Panc1 (cell line): ENCODE results near the gene PRDX6. TPM values are rescaled to one million over a fixed set of nuclear protein-coding genes. Genes with fewer than 3 reads are reported as not detected.

Source experiments
- ATAC-seq: fragments of 200-7000 bp; cut with Tn5 transposase; 2 replicates; pipeline ENCODE4 v1.9.1; 2020; ENCODE audit warnings: mild to moderate bottlenecking, moderate library complexity
- BruUV-seq: library from RNA; stranded (reverse); fragments of 400-500 nt; replicated peaks from 2 replicates; lab custom pipeline; 2021; lab: Mats Ljungman, UMichigan
- CTCF ChIA-PET: fragments of 300-600 bp; sonication (Branson Sonifier 250); formaldehyde crosslinking; loops from one replicate; lab custom pipeline; 2022; ENCODE audit warnings: antibody characterized with exemption; lab: Charles Lee
- POLR2A ChIA-PET: fragments of 300-600 bp; sonication (Branson Sonifier 250); formaldehyde crosslinking; loops from one replicate; lab custom pipeline; 2022; ENCODE audit warnings: antibody characterized with exemption; lab: Charles Lee
- DNase-seq: peaks from one replicate; pipeline ENCODE4 v3.0.0-alpha.2; 2010; ENCODE audit warnings: low read depth, low spot score
- H3K27ac ChIP-seq: 2 replicates; pipeline ENCODE4 v1.5.1; 2011; ENCODE audit warnings: mild to moderate bottlenecking, low read length, inconsistent platforms
- H3K27me3 ChIP-seq: fragments of 200-500 bp; sonication (Bioruptor generic); 2 replicates; pipeline ENCODE4 v1.6.0; 2014; ENCODE audit warnings: low read length, inconsistent platforms; ENCODE audit not compliant: control insufficient read depth, insufficient read depth
- H3K36me3 ChIP-seq: fragments of 200-500 bp; sonication (Bioruptor generic); 2 replicates; pipeline ENCODE4 v1.5.1; 2014; ENCODE audit warnings: inconsistent platforms, mild to moderate bottlenecking, low read length, moderate library complexity; ENCODE audit not compliant: control insufficient read depth, insufficient read depth
- H3K4me1 ChIP-seq: 2 replicates; pipeline ENCODE4 v1.5.1; 2011; ENCODE audit warnings: inconsistent platforms, mild to moderate bottlenecking, low read length, moderate library complexity; ENCODE audit not compliant: control insufficient read depth, insufficient read depth
- H3K4me3 ChIP-seq, 2 experiments: 2 replicates each; pipeline ENCODE4 v1.5.1; 2011 to 2012; ENCODE audit warnings: low read depth in 2 of 2, low read length in 2 of 2, mild to moderate bottlenecking in 2 of 2, inconsistent platforms in 1 of 2, moderate library complexity in 1 of 2
- H3K9me3 ChIP-seq: fragments of 200-500 bp; sonication (Bioruptor generic); 2 replicates; pipeline ENCODE4 v1.5.1; 2014; ENCODE audit warnings: low read depth, mild to moderate bottlenecking, inconsistent platforms, low read length, moderate library complexity; ENCODE audit not compliant: control insufficient read depth, insufficient read depth
- POLR2AphosphoS5 ChIP-seq: IDR thresholded peaks from 2 replicates; pipeline ENCODE4 v1.6.1; 2012; ENCODE audit warnings: mild to moderate bottlenecking, low read depth, low read length, moderate library complexity
- SIN3A ChIP-seq: IDR thresholded peaks from 2 replicates; pipeline ENCODE4 v1.6.1; 2012; ENCODE audit warnings: low read depth, mild to moderate bottlenecking, low read length, moderate library complexity, borderline replicate concordance; ENCODE audit not compliant: insufficient read depth
- TCF7L2 ChIP-seq: IDR thresholded peaks from 2 replicates; pipeline ENCODE4 v1.6.1; 2011; ENCODE audit warnings: mild to moderate bottlenecking, low read depth, low read length, inconsistent platforms
- in situ Hi-C: cut with HindIII; loops from 2 replicates; pipeline ENCODE4 v1.10.0; 2016; ENCODE audit warnings: low sequenced_read_pairs, low pct_unique_long_range_greater_than_20kb
- intact Hi-C: fragments of 100-400 bp; cut with micrococcal nuclease; formaldehyde crosslinking; loops from one replicate; pipeline ENCODE4 v1.10.0; 2022; ENCODE audit not compliant: unreplicated experiment
- total RNA-seq: library from RNA; stranded (reverse); gene quantifications from one replicate; pipeline ENCODE4 v1.2.1, GENCODE V29; 2021; ENCODE audit not compliant: unreplicated experiment
- TF ChIP-seq, protein P1 (sequence below), 2 experiments: IDR thresholded peaks; 2 replicates each; pipeline ENCODE4 v1.6.1; 2011 to 2012; ENCODE audit warnings: low read depth in 2 of 2, control low read depth in 1 of 2, low read length in 1 of 2, mild to moderate bottlenecking in 1 of 2, moderate library complexity in 1 of 2; ENCODE audit not compliant: insufficient read depth in 1 of 2
- TF ChIP-seq, protein P2 (sequence below): fragments of 450-650 bp; IDR thresholded peaks from 2 replicates; pipeline ENCODE4 v1.5.1; 2017; ENCODE audit warnings: mild to moderate bottlenecking

The PRDX6 gene
- total RNA-seq, 1 experiment from 2014 or later = 157 TPM

DNA sequence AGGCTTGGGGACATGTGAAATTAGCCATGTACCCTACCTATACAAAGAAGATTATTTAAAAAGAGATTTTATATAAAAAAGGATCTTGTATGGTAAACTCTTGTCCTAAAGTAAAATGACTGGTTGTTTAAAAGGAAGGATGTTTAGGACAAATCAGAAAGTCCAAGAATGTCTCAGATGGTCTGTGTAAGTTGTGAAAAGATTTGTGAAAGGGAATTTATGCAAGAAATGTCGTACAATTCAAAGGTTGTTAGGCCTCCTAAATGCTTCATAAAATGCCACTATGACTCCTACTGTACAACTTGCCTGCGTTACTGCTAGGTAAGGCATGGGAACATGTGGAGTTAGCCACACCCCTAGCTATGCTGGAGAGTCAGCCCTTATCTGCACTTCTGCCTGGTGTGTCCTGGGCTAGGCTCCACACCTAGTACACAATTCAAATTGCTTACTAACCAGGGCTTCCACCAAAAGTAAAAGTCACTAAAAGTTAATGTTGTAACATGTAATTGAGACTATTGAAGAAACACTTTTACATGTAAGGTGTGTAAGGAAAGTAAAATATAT is 19.7 kb downstream of the PRDX6 start:
- TF ChIP-seq POLR2AphosphoS5 = no peak
- TF ChIP-seq TCF7L2 = no peak
- TF ChIP-seq, protein P1, sequence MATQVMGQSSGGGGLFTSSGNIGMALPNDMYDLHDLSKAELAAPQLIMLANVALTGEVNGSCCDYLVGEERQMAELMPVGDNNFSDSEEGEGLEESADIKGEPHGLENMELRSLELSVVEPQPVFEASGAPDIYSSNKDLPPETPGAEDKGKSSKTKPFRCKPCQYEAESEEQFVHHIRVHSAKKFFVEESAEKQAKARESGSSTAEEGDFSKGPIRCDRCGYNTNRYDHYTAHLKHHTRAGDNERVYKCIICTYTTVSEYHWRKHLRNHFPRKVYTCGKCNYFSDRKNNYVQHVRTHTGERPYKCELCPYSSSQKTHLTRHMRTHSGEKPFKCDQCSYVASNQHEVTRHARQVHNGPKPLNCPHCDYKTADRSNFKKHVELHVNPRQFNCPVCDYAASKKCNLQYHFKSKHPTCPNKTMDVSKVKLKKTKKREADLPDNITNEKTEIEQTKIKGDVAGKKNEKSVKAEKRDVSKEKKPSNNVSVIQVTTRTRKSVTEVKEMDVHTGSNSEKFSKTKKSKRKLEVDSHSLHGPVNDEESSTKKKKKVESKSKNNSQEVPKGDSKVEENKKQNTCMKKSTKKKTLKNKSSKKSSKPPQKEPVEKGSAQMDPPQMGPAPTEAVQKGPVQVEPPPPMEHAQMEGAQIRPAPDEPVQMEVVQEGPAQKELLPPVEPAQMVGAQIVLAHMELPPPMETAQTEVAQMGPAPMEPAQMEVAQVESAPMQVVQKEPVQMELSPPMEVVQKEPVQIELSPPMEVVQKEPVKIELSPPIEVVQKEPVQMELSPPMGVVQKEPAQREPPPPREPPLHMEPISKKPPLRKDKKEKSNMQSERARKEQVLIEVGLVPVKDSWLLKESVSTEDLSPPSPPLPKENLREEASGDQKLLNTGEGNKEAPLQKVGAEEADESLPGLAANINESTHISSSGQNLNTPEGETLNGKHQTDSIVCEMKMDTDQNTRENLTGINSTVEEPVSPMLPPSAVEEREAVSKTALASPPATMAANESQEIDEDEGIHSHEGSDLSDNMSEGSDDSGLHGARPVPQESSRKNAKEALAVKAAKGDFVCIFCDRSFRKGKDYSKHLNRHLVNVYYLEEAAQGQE (IDR thresholded peaks at IDR 0.05; ENCODE audit: insufficient read depth in 1 of 2, low read depth in 2 of 2, low read length in 1 of 2) = no peak
- TF ChIP-seq, protein P2, sequence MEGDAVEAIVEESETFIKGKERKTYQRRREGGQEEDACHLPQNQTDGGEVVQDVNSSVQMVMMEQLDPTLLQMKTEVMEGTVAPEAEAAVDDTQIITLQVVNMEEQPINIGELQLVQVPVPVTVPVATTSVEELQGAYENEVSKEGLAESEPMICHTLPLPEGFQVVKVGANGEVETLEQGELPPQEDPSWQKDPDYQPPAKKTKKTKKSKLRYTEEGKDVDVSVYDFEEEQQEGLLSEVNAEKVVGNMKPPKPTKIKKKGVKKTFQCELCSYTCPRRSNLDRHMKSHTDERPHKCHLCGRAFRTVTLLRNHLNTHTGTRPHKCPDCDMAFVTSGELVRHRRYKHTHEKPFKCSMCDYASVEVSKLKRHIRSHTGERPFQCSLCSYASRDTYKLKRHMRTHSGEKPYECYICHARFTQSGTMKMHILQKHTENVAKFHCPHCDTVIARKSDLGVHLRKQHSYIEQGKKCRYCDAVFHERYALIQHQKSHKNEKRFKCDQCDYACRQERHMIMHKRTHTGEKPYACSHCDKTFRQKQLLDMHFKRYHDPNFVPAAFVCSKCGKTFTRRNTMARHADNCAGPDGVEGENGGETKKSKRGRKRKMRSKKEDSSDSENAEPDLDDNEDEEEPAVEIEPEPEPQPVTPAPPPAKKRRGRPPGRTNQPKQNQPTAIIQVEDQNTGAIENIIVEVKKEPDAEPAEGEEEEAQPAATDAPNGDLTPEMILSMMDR = no peak
- TF ChIP-seq SIN3A = no peak
- no peaks in the 10 kb centered on the region for H3K4me1 ChIP-seq
- no TSS peak for BruUV-seq
- ChIA-PET CTCF (no interaction called here), POLR2A (no interaction called here)
- DNase-seq (no peak), ATAC-seq (no peak)
- in situ Hi-C loops = no loop called here
- intact Hi-C loops = no loop called here
- H3K36me3 ChIP-seq = no peaks in the 10 kb centered on the region
- no peaks in the 10 kb centered on the region for H3K9me3 ChIP-seq
- no peak overlapping the region for H3K27ac ChIP-seq
- no peaks in the 10 kb centered on the region for H3K27me3 ChIP-seq
- H3K4me3 ChIP-seq = no peak overlapping the region

DNA sequence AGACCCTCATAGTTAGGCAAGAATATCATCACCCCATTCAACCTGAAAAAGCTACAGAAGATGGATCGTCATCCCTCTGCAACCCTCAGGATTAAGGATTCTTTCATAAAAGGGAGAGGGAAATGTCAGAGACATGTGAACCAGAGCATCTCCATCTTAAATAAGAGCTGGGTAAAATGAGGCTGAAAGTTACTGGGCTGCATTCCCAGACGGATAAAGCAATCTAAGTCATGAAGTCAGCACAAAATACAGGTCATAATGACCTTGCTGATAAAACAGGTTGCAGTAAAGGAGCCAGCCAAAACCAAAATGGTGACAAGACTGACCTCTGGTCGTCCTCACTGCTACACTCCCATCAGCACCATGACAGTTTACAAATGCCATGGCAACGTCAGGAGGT is 22.6 kb downstream of the PRDX6 start:
- in situ Hi-C loops = no loop called here
- TF ChIP-seq, protein P2 = no peak
- TF ChIP-seq SIN3A (no peak), POLR2AphosphoS5 (no peak), TCF7L2 (no peak)
- TF ChIP-seq, protein P1 (IDR thresholded peaks at IDR 0.05; ENCODE audit: insufficient read depth in 1 of 2, low read depth in 2 of 2, low read length in 1 of 2) = no peak
- Histone ChIP-seq H3K9me3 (no peaks in the 10 kb centered on the region), H3K36me3 (no peaks in the 10 kb centered on the region), H3K27ac (no peak overlapping the region), H3K4me3 (no peak overlapping the region), H3K27me3 (no peaks in the 10 kb centered on the region), H3K4me1 (no peaks in the 10 kb centered on the region)
- CTCF ChIA-PET = no interaction called here
- DNase-seq (no peak), ATAC-seq (no peak)
- BruUV-seq = no TSS peak
- POLR2A ChIA-PET = no interaction called here
- intact Hi-C loops = no loop called here
